HCT116 (cell line): ENCODE results near the gene SAC3D1. TPM values are rescaled to one million over a fixed set of nuclear protein-coding genes. Genes with fewer than 3 reads are reported as not detected.

Source experiments
- ATAC-seq: fragments of 200-7000 bp; cut with Tn5 transposase; 2 replicates; pipeline ENCODE4 v1.9.1; 2020; ENCODE audit warnings: mild to moderate bottlenecking, moderate library complexity
- BruUV-seq: library from RNA; stranded (reverse); fragments of 400-500 nt; replicated peaks from 2 replicates; lab custom pipeline; 2021; lab: Mats Ljungman, UMichigan
- CTCF ChIA-PET: fragments of 300-600 bp; sonication (Branson Sonifier 250); formaldehyde crosslinking; loops from one replicate; lab custom pipeline; 2021; ENCODE audit warnings: antibody characterized with exemption; lab: Charles Lee
- POLR2A ChIA-PET: fragments of 300-600, 350-600 bp; sonication (Branson Sonifier 250); formaldehyde crosslinking; loops from one replicate; lab custom pipeline; 2021; ENCODE audit warnings: antibody characterized with exemption; lab: Charles Lee
- RAD21 ChIA-PET, 2 experiments: fragments of 300-600 bp; sonication (Branson Sonifier 250); formaldehyde crosslinking; loops; one replicate each; lab custom pipeline; 2023; ENCODE audit warnings: low total read pairs in 2 of 2; ENCODE audit not compliant: uncharacterized antibody in 2 of 2, unreplicated experiment in 2 of 2, low non-redundant PET in 1 of 2; lab: Charles Lee
- DNase-seq: peaks from one replicate; pipeline ENCODE4 v3.0.0-alpha.2; 2010; ENCODE audit warnings: low read depth, low spot score
- H2AFZ ChIP-seq: fragments of 200-600 bp; shearing (Covaris generic), sonication (generic); 2 replicates; pipeline ENCODE4 v1.6.1; 2017; ENCODE audit warnings: low read depth, mixed run types, mixed read lengths, antibody characterized with exemption, low read length; ENCODE audit not compliant: poor library complexity, severe bottlenecking
- H3K27ac ChIP-seq: 2 replicates; pipeline ENCODE4 v1.5.1; 2012; ENCODE audit warnings: low read depth, low read length
- H3K27me3 ChIP-seq: fragments of 200-600 bp; sonication (generic); 2 replicates; pipeline ENCODE4 v1.6.1; 2016; ENCODE audit warnings: mixed run types, low read length, mixed read lengths; ENCODE audit not compliant: insufficient read depth
- H3K36me3 ChIP-seq, 2 experiments: fragments of 200-500 bp in 1 of 2; fragments of 200-600 bp in 1 of 2; sonication (Bioruptor generic) in 1 of 2; sonication (generic) in 1 of 2; 2 replicates each; pipeline versions ENCODE4 v1.5.1 to v1.6.1; 2014 to 2016; ENCODE audit warnings: low read length in 2 of 2, inconsistent platforms in 1 of 2, mixed read lengths in 1 of 2, mixed run types in 1 of 2; ENCODE audit not compliant: insufficient read depth in 2 of 2, control insufficient read depth in 1 of 2
- H3K4me1 ChIP-seq, 2 experiments: fragments of 200-600 bp in 1 of 2; sonication (generic) in 1 of 2; 2 replicates each; pipeline versions ENCODE4 v1.5.1 to v1.6.1; 2012 to 2017; ENCODE audit warnings: low read length in 2 of 2, inconsistent platforms in 1 of 2, mild to moderate bottlenecking in 1 of 2, mixed read lengths in 1 of 2, mixed run types in 1 of 2, moderate library complexity in 1 of 2; ENCODE audit not compliant: insufficient read depth in 2 of 2, control insufficient read depth in 1 of 2
- H3K4me2 ChIP-seq: fragments of 200-600 bp; sonication (generic); 2 replicates; pipeline ENCODE4 v1.6.1; 2017; ENCODE audit warnings: mixed run types, low read length, mixed read lengths
- H3K4me3 ChIP-seq, 2 experiments: fragments of 200-600 bp in 1 of 2; sonication (generic) in 1 of 2; replicated peaks in 1 of 2; 2 replicates each; pipeline ENCODE4 v1.5.1; 2011 to 2016; ENCODE audit warnings: low read length in 2 of 2, control low read depth in 1 of 2, low read depth in 1 of 2, mild to moderate bottlenecking in 1 of 2, mixed read lengths in 1 of 2, mixed run types in 1 of 2
- H3K79me2 ChIP-seq: fragments of 200-600 bp; sonication (generic); 2 replicates; pipeline ENCODE4 v1.6.1; 2017; ENCODE audit warnings: mild to moderate bottlenecking, mixed run types, low read length, moderate library complexity, mixed read lengths; ENCODE audit not compliant: insufficient read depth
- H3K9ac ChIP-seq: fragments of 200-600 bp; sonication (generic); 2 replicates; pipeline ENCODE4 v1.6.1; 2016; ENCODE audit warnings: low read length, mixed read lengths
- H3K9me2 ChIP-seq: fragments of 200-600 bp; sonication (generic), shearing (Covaris generic); 2 replicates; pipeline ENCODE4 v1.6.1; 2017; ENCODE audit warnings: mixed run types, mild to moderate bottlenecking, moderate library complexity; ENCODE audit not compliant: insufficient read depth
- H3K9me3 ChIP-seq, 2 experiments: fragments of 200-500 bp in 1 of 2; fragments of 200-600 bp in 1 of 2; sonication (Bioruptor generic) in 1 of 2; sonication (generic) in 1 of 2; 2 replicates each; pipeline ENCODE4 v1.6.1; 2014 to 2017; ENCODE audit warnings: low read length in 2 of 2, mixed read lengths in 2 of 2, inconsistent platforms in 1 of 2, low read depth in 1 of 2, mild to moderate bottlenecking in 1 of 2, mixed run types in 1 of 2, moderate library complexity in 1 of 2; ENCODE audit not compliant: control insufficient read depth in 1 of 2, insufficient read depth in 1 of 2
- H4K20me1 ChIP-seq: fragments of 200-600 bp; sonication (generic), shearing (Covaris generic); 2 replicates; pipeline ENCODE4 v1.6.1; 2017; ENCODE audit warnings: mixed run types, mild to moderate bottlenecking, moderate library complexity; ENCODE audit not compliant: insufficient read depth
- CEBPB ChIP-seq: IDR thresholded peaks from 2 replicates; pipeline ENCODE4 v1.6.1; 2012; ENCODE audit warnings: low read depth
- ELF1 ChIP-seq: IDR thresholded peaks from 2 replicates; pipeline ENCODE4 v1.6.1; 2012; ENCODE audit warnings: low read depth, borderline replicate concordance
- EZH2phosphoT487 ChIP-seq: fragments of 200-600 bp; IDR thresholded peaks from 2 replicates; pipeline ENCODE4 v1.6.1; 2018; ENCODE audit warnings: antibody characterized with exemption, borderline replicate concordance
- JUND ChIP-seq: IDR thresholded peaks from 2 replicates; pipeline ENCODE4 v1.6.1; 2012
- MAX ChIP-seq: IDR thresholded peaks from 2 replicates; pipeline ENCODE4 v1.6.1; 2012
- POLR2AphosphoS5 ChIP-seq: IDR thresholded peaks from 2 replicates; pipeline ENCODE4 v1.6.1; 2011; ENCODE audit warnings: mild to moderate bottlenecking, low read depth, low read length, moderate library complexity
- RAD21 ChIP-seq: IDR thresholded peaks from 2 replicates; pipeline ENCODE4 v1.6.1; 2012; ENCODE audit warnings: low read depth, mild to moderate bottlenecking
- SP1 ChIP-seq: IDR thresholded peaks from 2 replicates; pipeline ENCODE4 v1.6.1; 2012; ENCODE audit warnings: low read depth
- YY1 ChIP-seq: IDR thresholded peaks from 2 replicates; pipeline ENCODE4 v1.6.1; 2011; ENCODE audit warnings: low read length, low read depth, moderate library complexity, mild to moderate bottlenecking; ENCODE audit not compliant: insufficient replicate concordance; ENCODE audit errors: extremely low read depth
- ZFX ChIP-seq: fragments of 450-650 bp; IDR thresholded peaks from 2 replicates; pipeline ENCODE4 v1.6.1; 2017
- intact Hi-C: fragments of 100-400 bp; cut with micrococcal nuclease; formaldehyde crosslinking; loops from 2 replicates; pipeline ENCODE4 v1.10.0; 2022
- total RNA-seq: library from RNA; stranded (reverse); gene quantifications from one replicate; pipeline ENCODE4 v1.2.1, GENCODE V29; 2021; ENCODE audit not compliant: unreplicated experiment

The SAC3D1 gene
- total RNA-seq, 1 experiment from 2014 or later, result 36.9 TPM

- H3K27me3 ChIP-seq, result no peaks in the 10 kb centered on the region
- H3K4me1 ChIP-seq, result peaks cover 7 to 16% of the 10 kb centered on the region in 2 experiments; a peak in 3 of 4 replicates
- no peak overlapping the region for H3K27ac ChIP-seq
- ChIA-PET CTCF (no interaction called here), RAD21 (no interaction called here), POLR2A (no interaction called here)
- H3K9me3 ChIP-seq, result no peaks in the 10 kb centered on the region
- peaks cover 0 to 18% of the 10 kb centered on the region in 2 experiments; a peak in 1 of 4 replicates for H3K36me3 ChIP-seq
- H3K4me3 ChIP-seq, result no peak overlapping the region
- intact Hi-C loops, result no loop called here
- H3K4me2 ChIP-seq, result no peak overlapping the region
- H3K9ac ChIP-seq, result no peak overlapping the region
- ATAC-seq (no peak), DNase-seq (no peak)
- BruUV-seq, result no TSS peak
- no peak for TF ChIP-seq EZH2phosphoT487
- TF ChIP-seq SP1, result no peak
- no peak for TF ChIP-seq RAD21
- TF ChIP-seq POLR2AphosphoS5, result no peak
- TF ChIP-seq YY1, result no peak
- TF ChIP-seq JUND, result no peak
- TF ChIP-seq CEBPB, result no peak
- H4K20me1 ChIP-seq, result no peaks in the 10 kb centered on the region
- no peaks in the 10 kb centered on the region for H3K9me2 ChIP-seq
- no peak overlapping the region for H2AFZ ChIP-seq
- H3K79me2 ChIP-seq, result peaks cover 22% of the 10 kb centered on the region
Measured at GRCh38 chr11:65087216-65087615, 46.2 kb downstream of the SAC3D1 start.

- Histone ChIP-seq H3K9me3 (no peaks in the 10 kb centered on the region), H2AFZ (no peak overlapping the region), H3K4me3 (no peak overlapping the region), H4K20me1 (no peaks in the 10 kb centered on the region), H3K4me1 (peaks cover 4 to 12% of the 10 kb centered on the region in 2 experiments; a peak in 3 of 4 replicates), H3K9ac (no peak overlapping the region), H3K9me2 (no peaks in the 10 kb centered on the region), H3K27me3 (no peaks in the 10 kb centered on the region), H3K4me2 (no peak overlapping the region), H3K79me2 (peaks cover 16% of the 10 kb centered on the region), H3K27ac (no peak overlapping the region), H3K36me3 (peaks cover 0 to 18% of the 10 kb centered on the region in 2 experiments; a peak in 1 of 4 replicates)
- DNase-seq (no peak), ATAC-seq (no peak)
- intact Hi-C loops, result no loop called here
- TF ChIP-seq MAX, result no peak
- TF ChIP-seq ZFX, result no peak
- TF ChIP-seq ELF1, result no peak
- BruUV-seq, result no TSS peak
- ChIA-PET CTCF (no interaction called here), RAD21 (no interaction called here), POLR2A (no interaction called here)
Measured at GRCh38 chr11:65087827-65088226, 46.8 kb downstream of the SAC3D1 start.
